Measurements from ENCODE around the gene MED15.
"Not testable (repeated sequence)": the region's sequence is repeated elsewhere in the genome, so short reads cannot be mapped to it uniquely, and the experiment has no call there.

Gene MED15

GRCh38 chr22:20507253-20508066 lies at the start of gene MED15:
Gene MED15, plus strand, starts transcription at chr22:20507610. Its CDS starts 69 bp downstream, at chr22:20507679.
- DNase-seq = peak; percentile 85

- no peak for DNase-seq
These were observed 48.8 kb upstream of the MED15 start for GRCh38 chr22:20458530-20459151.

- DNase-seq = no peak
These were observed 48.3 kb upstream of the MED15 start for GRCh38 chr22:20459152-20459542.

- no peak for DNase-seq
These were observed 47.5 kb upstream of the MED15 start for GRCh38 chr22:20459862-20460261.

- DNase-seq = no peak
These were observed 43.9 kb upstream of the MED15 start for GRCh38 chr22:20463324-20464095.

- DNase-seq = no peak
These were observed 43.3 kb upstream of the MED15 start for GRCh38 chr22:20464096-20464614.

GRCh38 chr22:20464912-20465758 lies 42.3 kb upstream of the MED15 start:
- no peak for DNase-seq

GRCh38 chr22:20465759-20466077 lies 41.7 kb upstream of the MED15 start:
- DNase-seq = no peak

GRCh38 chr22:20466659-20467379 lies 40.6 kb upstream of the MED15 start:
- DNase-seq = no peak

GRCh38 chr22:20469110-20469868 lies 38.1 kb upstream of the MED15 start:
- no peak for DNase-seq

- not testable (repeated sequence) for DNase-seq
These were observed 36.9 kb upstream of the MED15 start for GRCh38 chr22:20470525-20470924.

- no peak for DNase-seq
These were observed 36.1 kb upstream of the MED15 start for GRCh38 chr22:20471126-20471833.

- no peak for DNase-seq
These were observed 34.6 kb upstream of the MED15 start for GRCh38 chr22:20472629-20473442.

- DNase-seq = no peak
These were observed 32.3 kb upstream of the MED15 start for GRCh38 chr22:20475115-20475436.

- not testable (repeated sequence) for DNase-seq
These were observed 31.8 kb upstream of the MED15 start for GRCh38 chr22:20475569-20475968.

GRCh38 chr22:20478059-20478458 lies 29.4 kb upstream of the MED15 start:
- not testable (repeated sequence) for DNase-seq

- no peak for DNase-seq
These were observed 27.7 kb upstream of the MED15 start for GRCh38 chr22:20479612-20480196.

GRCh38 chr22:20483143-20483506 lies 24.3 kb upstream of the MED15 start:
- DNase-seq = not testable (repeated sequence)

- DNase-seq = no peak
These were observed 23.6 kb upstream of the MED15 start for GRCh38 chr22:20483771-20484170.

Data from COR-L47 (cell line).